Measurements from ENCODE around the gene MEGF9. TPM values are rescaled to one million over a fixed set of nuclear protein-coding genes. Genes with fewer than 3 reads are reported as not detected.

MEGF9 gene
- total RNA-seq, 1 experiment from 2014 or later = 8.3 TPM

GRCh38 chr9:120608421-120608820 is 105.8 kb downstream of the MEGF9 start (continued):
- TF ChIP-seq REST (IDR thresholded peaks at IDR 0.05; ENCODE audit: low read depth) (no peak), JUND (IDR thresholded peaks at IDR 0.05) (no peak), ZNF274 (IDR thresholded peaks at IDR 0.05; ENCODE audit: low read depth, low read length) (no peak), POLR2AphosphoS5 (IDR thresholded peaks at IDR 0.05; ENCODE audit: low read depth, low read length) (no peak), ZFX (IDR thresholded peaks at IDR 0.05) (no peak), EZH2phosphoT487 (IDR thresholded peaks at IDR 0.05; ENCODE audit: borderline replicate concordance) (no peak), EGR1 (IDR thresholded peaks at IDR 0.05; ENCODE audit: low read depth) (no peak), CBX3 (IDR thresholded peaks at IDR 0.05; ENCODE audit: low read depth) (no peak), CEBPB (IDR thresholded peaks at IDR 0.05; ENCODE audit: low read depth) (no peak), SP1 (IDR thresholded peaks at IDR 0.05; ENCODE audit: low read depth) (no peak)

DNA sequence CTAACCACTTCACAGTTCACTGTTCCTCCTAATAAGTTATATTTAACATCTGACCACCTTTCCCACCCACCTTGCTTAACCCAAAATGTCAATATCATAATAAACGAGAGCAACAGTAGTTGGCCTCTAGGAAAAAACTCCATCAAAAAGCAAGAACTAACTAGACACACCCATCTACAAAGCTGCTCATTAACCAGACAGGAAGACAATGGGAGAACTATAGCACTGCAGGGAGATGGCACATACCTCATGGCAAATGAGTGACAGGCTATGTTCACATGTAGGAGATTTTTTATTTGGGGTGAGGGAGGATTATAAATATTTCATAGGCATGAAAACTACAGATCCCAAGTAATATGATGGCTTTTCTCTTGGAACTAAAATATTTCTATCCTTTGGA is 110.7 kb downstream of the MEGF9 start:
- H3K9me2 ChIP-seq (ENCODE audit: insufficient read depth) = no peaks in the 10 kb centered on the region
- ATAC-seq (no peak), DNase-seq (ENCODE audit: low read depth, low spot score) (no peak)
- intact Hi-C loops (cut with micrococcal nuclease) = no loop called here
- no peaks in the 10 kb centered on the region for H3K4me1 ChIP-seq (ENCODE audit: control insufficient read depth in 1 of 2, insufficient read depth in 2 of 2, low read length in 2 of 2)
- H3K36me3 ChIP-seq (ENCODE audit: control insufficient read depth in 1 of 2, insufficient read depth in 2 of 2, low read length in 2 of 2) = no peaks in the 10 kb centered on the region
- no peak for TF ChIP-seq SIN3A (IDR thresholded peaks at IDR 0.05; ENCODE audit: low read depth)
- no peak for TF ChIP-seq ZBTB33 (IDR thresholded peaks at IDR 0.05; ENCODE audit: extremely low read depth, insufficient replicate concordance, low read length)
- no peak for TF ChIP-seq FOSL1 (IDR thresholded peaks at IDR 0.05; ENCODE audit: low read depth)
- TF ChIP-seq, protein P1, sequence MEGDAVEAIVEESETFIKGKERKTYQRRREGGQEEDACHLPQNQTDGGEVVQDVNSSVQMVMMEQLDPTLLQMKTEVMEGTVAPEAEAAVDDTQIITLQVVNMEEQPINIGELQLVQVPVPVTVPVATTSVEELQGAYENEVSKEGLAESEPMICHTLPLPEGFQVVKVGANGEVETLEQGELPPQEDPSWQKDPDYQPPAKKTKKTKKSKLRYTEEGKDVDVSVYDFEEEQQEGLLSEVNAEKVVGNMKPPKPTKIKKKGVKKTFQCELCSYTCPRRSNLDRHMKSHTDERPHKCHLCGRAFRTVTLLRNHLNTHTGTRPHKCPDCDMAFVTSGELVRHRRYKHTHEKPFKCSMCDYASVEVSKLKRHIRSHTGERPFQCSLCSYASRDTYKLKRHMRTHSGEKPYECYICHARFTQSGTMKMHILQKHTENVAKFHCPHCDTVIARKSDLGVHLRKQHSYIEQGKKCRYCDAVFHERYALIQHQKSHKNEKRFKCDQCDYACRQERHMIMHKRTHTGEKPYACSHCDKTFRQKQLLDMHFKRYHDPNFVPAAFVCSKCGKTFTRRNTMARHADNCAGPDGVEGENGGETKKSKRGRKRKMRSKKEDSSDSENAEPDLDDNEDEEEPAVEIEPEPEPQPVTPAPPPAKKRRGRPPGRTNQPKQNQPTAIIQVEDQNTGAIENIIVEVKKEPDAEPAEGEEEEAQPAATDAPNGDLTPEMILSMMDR (IDR thresholded peaks at IDR 0.05 in 2 of 3, conservative IDR thresholded peaks at IDR 0.05 in 1 of 3; ENCODE audit: borderline replicate concordance in 1 of 3, insufficient read depth in 1 of 3, low read depth in 2 of 3, low read length in 2 of 3) = no peak
- TF ChIP-seq REST (IDR thresholded peaks at IDR 0.05; ENCODE audit: low read depth) = no peak
- H3K4me2 ChIP-seq (ENCODE audit: low read length) = no peak overlapping the region
- H3K4me3 ChIP-seq (replicated peaks in 1 of 2; ENCODE audit: low read depth in 1 of 2, low read length in 2 of 2) = no peak overlapping the region
- no peaks in the 10 kb centered on the region for H3K9me3 ChIP-seq (ENCODE audit: control insufficient read depth in 1 of 2, insufficient read depth in 1 of 2, low read depth in 1 of 2, low read length in 2 of 2)
- H3K27me3 ChIP-seq (ENCODE audit: insufficient read depth, low read length) = no peaks in the 10 kb centered on the region
- CTCF ChIA-PET = no interaction called here
- no peaks in the 10 kb centered on the region for H3K79me2 ChIP-seq (ENCODE audit: insufficient read depth, low read length)
- POLR2A ChIA-PET = no interaction called here
- RAD21 ChIA-PET (ENCODE audit: low non-redundant PET in 1 of 2, low total read pairs in 2 of 2, uncharacterized antibody in 2 of 2, unreplicated experiment in 2 of 2) = no interaction called here
- no peaks in the 10 kb centered on the region for H4K20me1 ChIP-seq (ENCODE audit: insufficient read depth)
- no peak overlapping the region for H3K27ac ChIP-seq (ENCODE audit: low read depth, low read length)
- no TSS peak for BruUV-seq (replicated peaks)
- no peak overlapping the region for H2AFZ ChIP-seq (ENCODE audit: low read depth, low read length, poor library complexity, severe bottlenecking)
- H3K9ac ChIP-seq (ENCODE audit: low read length) = no peak overlapping the region
